Measurements from ENCODE around the gene CHI3L2. TPM values are rescaled to one million over a fixed set of nuclear protein-coding genes. Genes with fewer than 3 reads are reported as not detected.

Gene CHI3L2
- total RNA-seq, 6 experiments from 2014 or later = 0.35 to 0.64 (median 0.57) TPM; not detected in 3

DNA sequence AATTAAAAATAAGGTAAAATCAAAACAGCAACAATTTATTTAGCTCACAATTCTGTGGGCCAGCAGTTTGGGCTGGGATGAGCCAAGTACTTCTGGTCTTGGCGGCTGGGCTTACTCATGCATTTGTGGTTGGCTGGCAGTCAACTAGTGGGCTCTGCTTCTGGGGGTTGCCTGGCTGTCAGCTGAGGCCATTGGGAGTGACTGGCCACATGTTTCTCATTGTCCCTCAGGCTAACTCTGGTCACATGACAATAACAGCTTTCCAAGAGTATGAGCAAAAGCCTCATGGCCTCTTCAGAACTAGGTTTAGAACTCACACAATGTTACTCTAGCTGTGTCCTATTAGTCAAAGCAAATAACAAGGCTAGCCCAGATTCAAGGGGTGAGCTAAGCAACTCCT lies 47.6 kb downstream of the CHI3L2 start:
- no peak for TF ChIP-seq CTCF (IDR thresholded peaks at IDR 0.05)
- Mint-ChIP-seq H3K27me3 (ENCODE audit: insufficient read depth) (peaks cover 33% of the 10 kb centered on the region), H3K9me3 (no peaks in the 10 kb centered on the region), H3K4me1 (ENCODE audit: low read depth) (peaks cover 17% of the 10 kb centered on the region), H3K4me3 (peak overlapping the region; percentile 68; the same call in 1 of the 2 replicates), H3K27ac (no peak overlapping the region), H3K36me3 (ENCODE audit: low read depth) (no peaks in the 10 kb centered on the region)
- DNase-seq = peak; percentile 89

- no peak for DNase-seq
- H3K4me3 Mint-ChIP-seq = no peak overlapping the region
- H3K9me3 Mint-ChIP-seq = no peaks in the 10 kb centered on the region
- H3K4me1 Mint-ChIP-seq (ENCODE audit: low read depth) = peaks cover 17% of the 10 kb centered on the region
- peaks cover 25% of the 10 kb centered on the region for H3K27me3 Mint-ChIP-seq (ENCODE audit: insufficient read depth)
- no peak for TF ChIP-seq CTCF (IDR thresholded peaks at IDR 0.05)
- H3K36me3 Mint-ChIP-seq (ENCODE audit: low read depth) = no peaks in the 10 kb centered on the region
- no peak overlapping the region for H3K27ac Mint-ChIP-seq
Observed at GRCh38 chr1:111275780-111276433, 48.4 kb downstream of the CHI3L2 start.

- Mint-ChIP-seq H3K27ac (no peak overlapping the region), H3K4me1 (ENCODE audit: low read depth) (peaks cover 17% of the 10 kb centered on the region), H3K9me3 (no peaks in the 10 kb centered on the region), H3K4me3 (no peak overlapping the region), H3K27me3 (ENCODE audit: insufficient read depth) (peaks cover 12% of the 10 kb centered on the region), H3K36me3 (ENCODE audit: low read depth) (no peaks in the 10 kb centered on the region)
- no peak for TF ChIP-seq CTCF (IDR thresholded peaks at IDR 0.05)
- DNase-seq = no peak
Observed at GRCh38 chr1:111279144-111279543, 51.6 kb downstream of the CHI3L2 start.

GRCh38 chr1:111280267-111280666 lies 52.8 kb downstream of the CHI3L2 start:
- no peak for DNase-seq
- Mint-ChIP-seq H3K27me3 (ENCODE audit: insufficient read depth) (peaks cover 9% of the 10 kb centered on the region), H3K4me3 (no peak overlapping the region), H3K9me3 (no peaks in the 10 kb centered on the region), H3K27ac (no peak overlapping the region), H3K36me3 (ENCODE audit: low read depth) (no peaks in the 10 kb centered on the region), H3K4me1 (ENCODE audit: low read depth) (peaks cover 6% of the 10 kb centered on the region)
- no peak for TF ChIP-seq CTCF (IDR thresholded peaks at IDR 0.05)

- Mint-ChIP-seq H3K27me3 (ENCODE audit: insufficient read depth) (peaks cover 9% of the 10 kb centered on the region), H3K4me3 (no peak overlapping the region), H3K9me3 (no peaks in the 10 kb centered on the region), H3K36me3 (ENCODE audit: low read depth) (no peaks in the 10 kb centered on the region), H3K27ac (no peak overlapping the region), H3K4me1 (ENCODE audit: low read depth) (no peaks in the 10 kb centered on the region)
- no peak for DNase-seq
- TF ChIP-seq CTCF (IDR thresholded peaks at IDR 0.05) = no peak
Observed at GRCh38 chr1:111281411-111281810, 53.9 kb downstream of the CHI3L2 start.

All from HFFc6 (cell line).